AG04450 (cell line): ENCODE data around the gene GRXCR1. TPM values are rescaled to one million over a fixed set of nuclear protein-coding genes. Genes with fewer than 3 reads are reported as not detected.

ENCODE experiments used
- CTCF ChIA-PET: fragments of 300-600, 350-600 bp; formaldehyde crosslinking; extraction: SDS; loops from one replicate; lab custom pipeline; 2022; ENCODE audit warnings: antibody characterized with exemption, inconsistent platforms; lab: Charles Lee
- POLR2A ChIA-PET: fragments of 350-600 bp; formaldehyde crosslinking; extraction: SDS; loops from one replicate; lab custom pipeline; 2021; ENCODE audit warnings: antibody characterized with exemption, inconsistent platforms; lab: Yijun Ruan, JAX
- DNase-seq: peaks from one replicate; pipeline ENCODE4 v3.0.0-alpha.2; 2011; ENCODE audit warnings: low read depth, low spot score
- H3K27ac ChIP-seq: one replicate; pipeline ENCODE4 v1.5.1; 2012; ENCODE audit warnings: low read depth, low read length, control low read depth
- H3K27me3 ChIP-seq: one replicate; pipeline ENCODE4 v1.6.0; 2012; ENCODE audit warnings: low read length; ENCODE audit not compliant: control insufficient read depth, insufficient read depth
- H3K4me3 ChIP-seq: 2 replicates; pipeline ENCODE4 v1.5.1; 2011; ENCODE audit warnings: mild to moderate bottlenecking, low read depth, low read length, control low read depth
- H3K9me3 ChIP-seq: 2 replicates; pipeline ENCODE4 v1.5.1; 2012; ENCODE audit warnings: low read length; ENCODE audit not compliant: control insufficient read depth, insufficient read depth
- polyA plus RNA-seq: library from polyadenylated mRNA; depleted of rRNA; stranded (reverse); fragments of >200 nt; gene quantifications from 2 replicates; pipeline ENCODE4 v1.2.3, GENCODE V29; 2011; rRNA removed
- small RNA-seq: library from RNA; depleted of rRNA; stranded (forward); fragments of <200 nt; gene quantifications from one replicate; pipeline ENCODE3, GENCODE V24; 2012; ENCODE audit warnings: low read depth; ENCODE audit not compliant: insufficient read length
- TF ChIP-seq, protein P1 (sequence below): IDR thresholded peaks from 2 replicates; pipeline ENCODE4 v1.5.1; 2011; ENCODE audit warnings: low read depth, low read length, control low read depth, inconsistent platforms

GRXCR1 gene
- polyA plus RNA-seq, 1 experiment = not detected

- Histone ChIP-seq H3K27me3 (no peaks in the 10 kb centered on the region), H3K27ac (no peak overlapping the region), H3K9me3 (no peaks in the 10 kb centered on the region), H3K4me3 (no peak overlapping the region)
- TF ChIP-seq, protein P1, sequence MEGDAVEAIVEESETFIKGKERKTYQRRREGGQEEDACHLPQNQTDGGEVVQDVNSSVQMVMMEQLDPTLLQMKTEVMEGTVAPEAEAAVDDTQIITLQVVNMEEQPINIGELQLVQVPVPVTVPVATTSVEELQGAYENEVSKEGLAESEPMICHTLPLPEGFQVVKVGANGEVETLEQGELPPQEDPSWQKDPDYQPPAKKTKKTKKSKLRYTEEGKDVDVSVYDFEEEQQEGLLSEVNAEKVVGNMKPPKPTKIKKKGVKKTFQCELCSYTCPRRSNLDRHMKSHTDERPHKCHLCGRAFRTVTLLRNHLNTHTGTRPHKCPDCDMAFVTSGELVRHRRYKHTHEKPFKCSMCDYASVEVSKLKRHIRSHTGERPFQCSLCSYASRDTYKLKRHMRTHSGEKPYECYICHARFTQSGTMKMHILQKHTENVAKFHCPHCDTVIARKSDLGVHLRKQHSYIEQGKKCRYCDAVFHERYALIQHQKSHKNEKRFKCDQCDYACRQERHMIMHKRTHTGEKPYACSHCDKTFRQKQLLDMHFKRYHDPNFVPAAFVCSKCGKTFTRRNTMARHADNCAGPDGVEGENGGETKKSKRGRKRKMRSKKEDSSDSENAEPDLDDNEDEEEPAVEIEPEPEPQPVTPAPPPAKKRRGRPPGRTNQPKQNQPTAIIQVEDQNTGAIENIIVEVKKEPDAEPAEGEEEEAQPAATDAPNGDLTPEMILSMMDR = no peak
- ChIA-PET CTCF (no interaction called here), POLR2A (no interaction called here)
- no peak for DNase-seq
Measured at GRCh38 chr4:43047058-43047457, 154.5 kb downstream of the GRXCR1 start.

GRCh38 chr4:43048570-43048969 is 156.1 kb downstream of the GRXCR1 start:
- no peak for DNase-seq
- Histone ChIP-seq H3K9me3 (no peaks in the 10 kb centered on the region), H3K27me3 (no peaks in the 10 kb centered on the region), H3K27ac (no peak overlapping the region), H3K4me3 (no peak overlapping the region)
- TF ChIP-seq, protein P1 = 0 out of 2 replicates have a peak, but pooled peaks have one; percentile 13
- CTCF ChIA-PET = no interaction called here
- POLR2A ChIA-PET = no interaction called here

- H3K27me3 ChIP-seq = no peaks in the 10 kb centered on the region
- no peak overlapping the region for H3K4me3 ChIP-seq
- CTCF ChIA-PET = no interaction called here
- no peak overlapping the region for H3K27ac ChIP-seq
- POLR2A ChIA-PET = no interaction called here
- no peak for DNase-seq
- H3K9me3 ChIP-seq = no peaks in the 10 kb centered on the region
- TF ChIP-seq, protein P1 = no peak
Measured at GRCh38 chr4:43049326-43049725, 156.8 kb downstream of the GRXCR1 start.

- Histone ChIP-seq H3K27ac (no peak overlapping the region), H3K9me3 (no peaks in the 10 kb centered on the region), H3K4me3 (no peak overlapping the region), H3K27me3 (no peaks in the 10 kb centered on the region)
- CTCF ChIA-PET = no interaction called here
- DNase-seq = no peak
- TF ChIP-seq, protein P1 = no peak
- POLR2A ChIA-PET = no interaction called here
Measured at GRCh38 chr4:43066415-43066814, 173.9 kb downstream of the GRXCR1 start.

GRCh38 chr4:43071069-43071468 is 178.6 kb downstream of the GRXCR1 start:
- no peak overlapping the region for H3K27ac ChIP-seq
- no peak for DNase-seq
- ChIA-PET CTCF (no interaction called here), POLR2A (no interaction called here)
- no peaks in the 10 kb centered on the region for H3K9me3 ChIP-seq
- TF ChIP-seq, protein P1 = no peak
- H3K27me3 ChIP-seq = no peaks in the 10 kb centered on the region
- H3K4me3 ChIP-seq = no peak overlapping the region

Small RNAs within 50 kb of the gene (small RNA-seq; reads per million reads assigned to genes)
- not detected for gene RN7SKP82

Other genes with a start within 250 kb of the GRXCR1 start
- 0.20 TPM in 2 replicates for gene ATP8A1, start 235.6 kb upstream of the GRXCR1 start, polyA plus RNA-seq